GM21447 (cell line): Measurements from ENCODE around the gene GATA3.

Source experiments
- ATAC-seq: cut with Tn5 transposase; IDR thresholded peaks from one replicate; pipeline ENCODE4 v1.9.1; 2021; ENCODE audit not compliant: unreplicated experiment

Gene GATA3

GRCh38 chr10:8050556-8051108 lies 3.9 kb upstream of the GATA3 start:
- no peak for ATAC-seq

GRCh38 chr10:8051109-8051821 lies 3.2 kb upstream of the GATA3 start:
- ATAC-seq, result no peak

GRCh38 chr10:8051851-8052257 lies 2.6 kb upstream of the GATA3 start:
- no peak for ATAC-seq

GRCh38 chr10:8052341-8052955 lies 2.0 kb upstream of the GATA3 start:
- no peak for ATAC-seq

GRCh38 chr10:8052956-8053445 lies 1.5 kb upstream of the GATA3 start:
- no peak for ATAC-seq

GRCh38 chr10:8053446-8054243 lies 843 bp upstream of the GATA3 start:
- ATAC-seq, result peak; percentile 41

DNA sequence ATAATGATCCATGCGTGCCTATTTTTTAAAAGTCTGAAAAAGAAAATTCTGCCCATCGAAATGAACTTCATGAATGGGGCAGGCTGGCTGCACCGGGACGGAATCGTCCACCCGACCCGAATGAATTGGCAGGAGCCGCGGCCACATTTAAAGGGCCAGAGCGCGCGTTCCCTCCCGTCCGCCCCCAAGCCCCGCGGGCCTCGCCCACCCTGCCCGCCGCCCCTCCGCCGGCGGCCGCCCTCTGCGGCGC lies 319 bp upstream of the GATA3 start:
- ATAC-seq, result peak; percentile 9

DNA sequence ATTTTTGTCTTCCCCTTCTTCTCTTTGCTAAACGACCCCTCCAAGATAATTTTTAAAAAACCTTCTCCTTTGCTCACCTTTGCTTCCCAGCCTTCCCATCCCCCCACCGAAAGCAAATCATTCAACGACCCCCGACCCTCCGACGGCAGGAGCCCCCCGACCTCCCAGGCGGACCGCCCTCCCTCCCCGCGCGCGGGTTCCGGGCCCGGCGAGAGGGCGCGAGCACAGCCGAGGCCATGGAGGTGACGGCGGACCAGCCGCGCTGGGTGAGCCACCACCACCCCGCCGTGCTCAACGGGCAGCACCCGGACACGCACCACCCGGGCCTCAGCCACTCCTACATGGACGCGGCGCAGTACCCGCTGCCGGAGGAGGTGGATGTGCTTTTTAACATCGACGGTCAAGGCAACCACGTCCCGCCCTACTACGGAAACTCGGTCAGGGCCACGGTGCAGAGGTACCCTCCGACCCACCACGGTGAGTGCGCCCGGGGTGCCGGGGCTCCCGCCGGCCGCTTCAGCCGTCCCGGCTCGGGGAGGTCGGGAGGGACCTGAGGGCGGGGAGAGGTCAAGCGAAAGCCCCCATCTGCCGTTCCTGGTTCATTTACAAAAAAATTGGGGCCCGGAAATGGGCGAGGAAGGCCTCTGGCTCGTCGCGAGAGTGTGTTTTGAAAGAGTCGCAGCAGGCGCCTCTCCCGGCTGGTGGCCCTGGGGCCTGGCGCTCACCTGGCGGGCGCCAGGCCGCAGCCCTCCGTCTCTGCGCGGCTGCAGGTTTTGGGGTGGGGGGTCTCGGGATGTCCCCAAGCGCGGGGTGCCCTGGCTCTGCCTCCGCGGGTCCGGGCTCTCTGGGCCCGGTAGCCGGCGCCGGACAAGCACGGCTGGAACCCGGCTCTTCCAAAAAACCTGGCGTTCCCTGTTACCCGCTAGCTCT lies 1.2 kb downstream of the GATA3 start:
- no peak for ATAC-seq

- ATAC-seq, result no peak
These were observed 1.9 kb downstream of the GATA3 start for GRCh38 chr10:8056378-8056777.

DNA sequence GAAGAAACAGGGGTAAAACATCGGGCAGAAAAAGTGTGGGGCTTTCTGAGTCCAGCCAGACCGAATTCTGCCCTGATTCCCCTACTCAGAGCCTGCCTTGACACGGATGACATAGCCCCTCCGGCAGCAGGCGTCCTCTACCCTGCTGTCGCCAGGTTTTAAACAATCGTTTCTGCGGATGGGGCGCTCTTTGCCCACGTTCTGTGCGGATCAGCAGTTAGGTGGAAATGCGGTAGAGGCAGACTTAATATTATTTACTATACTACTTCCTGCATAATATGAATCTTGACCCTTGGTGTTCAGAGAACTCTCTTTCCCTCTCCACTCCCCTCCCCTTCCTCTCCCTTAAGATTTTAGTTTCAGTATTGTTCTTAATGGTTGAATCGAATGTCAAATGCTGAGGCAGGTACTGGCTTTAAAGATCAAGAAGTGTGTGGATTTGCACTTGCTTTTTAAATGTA lies 2.4 kb downstream of the GATA3 start:
- ATAC-seq, result peak; percentile 33

DNA sequence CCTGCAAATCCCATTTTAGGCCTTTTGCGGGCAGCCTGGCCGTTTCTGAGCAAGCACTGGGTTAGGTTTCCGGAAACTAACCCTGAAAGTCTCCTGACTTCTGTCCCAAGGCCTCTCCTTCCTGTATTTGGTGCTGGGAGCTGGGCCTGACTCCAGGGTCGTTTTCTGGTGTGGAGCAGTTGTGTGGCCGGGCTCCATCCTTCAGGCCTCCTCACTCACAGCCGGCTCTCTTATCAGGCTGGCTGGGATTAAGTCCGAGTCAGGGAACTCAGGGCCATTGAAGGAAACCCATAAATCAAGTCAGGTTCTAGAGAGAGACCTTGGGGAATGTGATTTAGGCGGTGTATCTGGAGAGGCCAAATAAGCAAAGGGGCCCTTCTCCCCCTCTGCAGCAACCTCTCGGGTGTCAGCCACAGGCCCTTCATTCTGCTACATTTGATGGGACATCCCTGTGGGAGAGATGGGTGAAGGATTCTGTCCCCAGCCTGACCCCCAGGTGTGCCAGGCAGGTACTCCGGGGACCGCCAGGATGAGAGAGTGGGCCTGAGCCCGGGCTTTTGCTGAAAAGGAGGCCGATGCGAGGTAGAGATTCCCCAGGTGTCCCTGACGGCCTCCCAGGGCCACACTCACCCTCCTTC lies 3.3 kb downstream of the GATA3 start:
- ATAC-seq, result no peak

DNA sequence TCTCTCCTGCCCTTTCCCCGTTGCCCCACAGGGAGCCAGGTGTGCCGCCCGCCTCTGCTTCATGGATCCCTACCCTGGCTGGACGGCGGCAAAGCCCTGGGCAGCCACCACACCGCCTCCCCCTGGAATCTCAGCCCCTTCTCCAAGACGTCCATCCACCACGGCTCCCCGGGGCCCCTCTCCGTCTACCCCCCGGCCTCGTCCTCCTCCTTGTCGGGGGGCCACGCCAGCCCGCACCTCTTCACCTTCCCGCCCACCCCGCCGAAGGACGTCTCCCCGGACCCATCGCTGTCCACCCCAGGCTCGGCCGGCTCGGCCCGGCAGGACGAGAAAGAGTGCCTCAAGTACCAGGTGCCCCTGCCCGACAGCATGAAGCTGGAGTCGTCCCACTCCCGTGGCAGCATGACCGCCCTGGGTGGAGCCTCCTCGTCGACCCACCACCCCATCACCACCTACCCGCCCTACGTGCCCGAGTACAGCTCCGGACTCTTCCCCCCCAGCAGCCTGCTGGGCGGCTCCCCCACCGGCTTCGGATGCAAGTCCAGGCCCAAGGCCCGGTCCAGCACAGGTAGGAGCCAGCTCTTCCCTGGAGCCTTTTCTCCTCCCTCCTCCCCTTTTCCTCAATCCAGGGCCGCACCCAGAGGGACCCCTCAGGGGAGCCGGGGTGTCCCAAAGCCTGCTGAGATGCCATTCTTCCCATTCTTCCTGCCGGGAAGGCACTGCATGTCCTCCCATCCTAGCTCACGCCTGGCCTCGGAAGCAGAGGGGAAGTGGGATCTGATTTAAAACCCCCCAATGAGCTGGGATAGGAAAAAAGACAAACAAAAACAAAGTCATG lies 4.0 kb downstream of the GATA3 start:
- no peak for ATAC-seq

GRCh38 chr10:8059191-8059936 lies 4.9 kb downstream of the GATA3 start:
- no peak for ATAC-seq

DNA sequence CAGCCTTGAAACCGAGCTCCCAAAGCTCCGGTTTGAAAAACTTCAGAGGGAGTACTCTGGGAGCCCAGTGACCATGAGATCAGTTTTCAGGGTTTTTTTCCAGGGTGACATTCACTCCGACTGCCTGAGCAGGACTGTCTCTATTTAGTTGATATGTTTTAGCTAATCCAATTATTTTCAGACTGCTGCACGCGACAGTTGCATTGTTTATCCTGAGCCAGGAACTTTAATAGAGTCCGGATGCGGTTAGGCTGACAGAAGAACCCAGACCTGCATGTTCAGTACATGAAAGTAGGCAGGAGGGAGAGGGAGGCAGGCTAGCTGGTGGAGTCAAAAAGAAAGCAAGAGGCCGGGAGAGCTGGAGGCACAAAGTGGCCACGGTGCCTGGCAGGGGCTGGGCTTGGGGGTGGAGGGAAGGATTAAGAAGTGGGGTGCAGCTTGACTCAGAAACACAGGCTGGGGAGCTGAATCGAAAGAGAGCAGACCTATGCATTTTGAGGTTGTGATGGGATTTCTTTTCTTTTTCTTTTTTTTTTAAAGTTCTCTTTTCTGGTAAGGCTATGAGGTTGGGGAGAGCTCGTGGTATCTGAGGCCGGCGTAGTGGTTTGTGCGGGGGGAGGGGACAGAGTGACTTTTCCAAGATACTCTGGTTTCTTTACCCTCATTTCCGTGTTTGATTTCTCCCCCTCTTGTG lies 5.7 kb downstream of the GATA3 start:
- ATAC-seq, result peak; percentile 39

DNA sequence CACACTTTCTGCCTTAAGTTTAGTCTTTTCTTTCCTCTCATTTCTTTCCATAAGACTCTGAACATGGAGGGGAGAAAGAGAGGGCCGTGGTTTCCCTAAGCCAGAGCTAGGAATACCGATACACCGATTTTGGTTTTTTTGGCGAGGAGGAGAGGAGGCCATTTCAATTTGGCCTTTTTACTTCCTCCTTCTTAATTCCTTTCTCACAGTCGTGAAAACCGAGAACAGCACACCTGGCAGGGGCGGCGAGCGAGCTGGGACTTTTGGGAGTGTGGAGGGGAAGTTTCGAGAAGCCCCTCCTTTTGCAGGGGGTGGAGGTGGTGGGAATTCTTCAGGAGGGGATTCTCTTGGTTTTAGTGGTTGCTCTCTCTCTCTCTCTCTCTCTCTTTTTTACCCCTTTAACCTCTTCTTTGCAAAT lies 6.2 kb downstream of the GATA3 start:
- ATAC-seq, result no peak

DNA sequence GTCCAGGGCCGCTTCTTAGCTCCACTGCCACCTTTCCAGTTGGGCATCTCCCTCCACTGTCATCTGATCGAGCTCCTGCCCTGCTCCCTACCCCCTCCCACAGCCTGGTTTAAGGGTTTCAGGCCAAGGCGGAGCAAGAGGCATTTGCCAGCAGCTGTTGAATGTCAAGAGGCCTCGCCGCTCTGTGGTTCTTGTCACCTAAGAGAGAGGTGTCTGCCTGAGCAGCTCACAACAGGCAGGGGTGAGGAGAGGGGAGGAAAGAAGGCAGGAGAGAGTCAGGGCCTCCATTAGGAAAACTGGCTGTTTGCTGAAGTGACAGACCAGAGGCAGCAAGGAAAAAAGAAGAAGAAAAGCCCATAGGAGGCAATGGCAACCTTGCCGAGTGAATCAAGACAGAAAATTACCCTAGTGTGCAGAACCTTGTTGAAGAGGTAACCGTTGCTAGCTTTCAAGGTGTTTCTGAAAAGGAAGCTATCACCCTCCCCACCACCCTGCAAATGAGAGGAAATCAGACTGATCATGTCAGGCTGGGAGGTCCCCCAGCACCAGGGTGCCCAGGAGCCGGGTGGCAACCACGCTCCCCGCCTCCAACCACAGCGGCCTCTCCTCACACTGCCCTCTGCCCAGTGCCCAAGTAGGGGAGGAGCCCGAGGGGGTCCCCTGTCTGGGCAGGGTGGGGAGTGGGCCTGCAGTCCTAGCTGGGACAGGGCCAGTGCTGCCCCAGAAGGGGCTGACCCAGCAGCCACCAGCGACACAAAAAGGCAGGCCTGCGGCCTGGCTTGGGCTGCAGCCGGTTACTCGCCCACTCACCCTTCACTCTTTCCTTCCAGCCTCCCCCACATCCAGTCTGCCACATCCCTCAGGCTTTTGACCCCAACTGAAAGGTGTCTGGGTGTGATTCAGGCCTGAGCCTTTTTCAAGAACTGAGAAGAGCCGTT lies 7.1 kb downstream of the GATA3 start:
- ATAC-seq, result no peak
